GM18505 (cell line): ENCODE measurements around the gene ARR3.
"Not testable (repeated sequence)": the region's sequence is repeated elsewhere in the genome, so short reads cannot be mapped to it uniquely, and the experiment has no call there.

Source experiments
- ATAC-seq: cut with Tn5 transposase; IDR thresholded peaks from one replicate; pipeline ENCODE4 v1.9.1; 2021; ENCODE audit not compliant: unreplicated experiment
- POLR2A ChIP-seq: IDR thresholded peaks from 4 replicates; pipeline ENCODE4 v1.6.1; 2011; ENCODE audit warnings: borderline replicate concordance; ENCODE audit not compliant: insufficient read depth, insufficient read length; ENCODE audit errors: extremely low read depth

ARR3 gene

GRCh38 chrX:70301716-70302115 lies 33.6 kb downstream of the ARR3 start:
- TF ChIP-seq POLR2A, result no peak
- ATAC-seq, result no peak

GRCh38 chrX:70313503-70313902 lies 45.4 kb downstream of the ARR3 start:
- no peak for ATAC-seq
- no peak for TF ChIP-seq POLR2A

GRCh38 chrX:70322784-70323183 lies 54.6 kb downstream of the ARR3 start:
- no peak for ATAC-seq
- no peak for TF ChIP-seq POLR2A

GRCh38 chrX:70323628-70324027 lies 55.5 kb downstream of the ARR3 start:
- not testable (repeated sequence) for ATAC-seq

GRCh38 chrX:70324326-70324725 lies 56.2 kb downstream of the ARR3 start:
- TF ChIP-seq POLR2A, result no peak
- no peak for ATAC-seq

GRCh38 chrX:70331161-70331560 lies 63.0 kb downstream of the ARR3 start:
- no peak for ATAC-seq
- TF ChIP-seq POLR2A, result no peak
